ENCODE data around the gene OR8B2.
"Not testable (repeated sequence)": the region's sequence is repeated elsewhere in the genome, so short reads cannot be mapped to it uniquely, and the experiment has no call there.

OR8B2 gene

DNA sequence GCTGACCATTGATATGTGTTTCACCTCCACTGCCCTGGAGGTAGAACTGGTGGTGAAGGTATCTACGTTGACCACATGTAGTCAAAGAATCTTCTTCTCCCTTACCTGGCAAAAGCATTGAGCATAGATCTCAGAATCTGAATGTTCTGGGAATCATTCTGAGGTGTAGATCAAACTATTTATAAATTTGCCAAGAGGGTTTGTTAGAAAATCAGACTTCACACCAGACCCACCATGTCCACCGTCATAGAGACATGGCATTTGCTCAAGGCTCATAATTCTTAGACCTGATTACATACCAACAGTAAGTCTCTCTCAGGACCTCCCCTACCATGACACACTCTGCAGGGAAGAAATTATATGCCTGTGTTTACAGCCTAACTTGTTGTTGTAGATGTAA lies at the start of gene OR8B2:
Gene OR8B2 (minus strand): TSS at position 101 of the 400 bp plus-strand sequence. CDS start 1,156 bp downstream, outside the sequence.
- no peak within 1 kb of the TSS for H3K4me3 ChIP-seq
- H3K27ac ChIP-seq, result no peak within 1 kb of the TSS

DNA sequence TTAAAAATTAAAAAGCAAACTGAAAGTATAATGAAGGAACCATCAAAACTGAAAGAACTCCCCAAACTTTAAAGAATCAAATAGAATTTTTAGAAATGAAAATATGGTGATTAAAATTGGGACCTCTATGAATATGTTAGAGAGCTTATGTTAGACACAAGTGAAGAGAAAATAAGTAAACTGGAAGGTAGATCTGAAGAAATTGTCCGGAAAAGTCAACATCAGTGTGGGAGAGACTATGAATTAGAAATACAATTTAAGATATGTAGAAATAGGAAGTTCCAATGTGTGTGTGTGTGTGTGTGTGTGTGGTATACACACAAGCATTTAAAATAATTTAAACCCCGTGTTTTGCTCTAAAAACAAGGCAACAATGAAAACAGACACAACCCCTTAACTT lies 45.3 kb upstream of the OR8B2 start:
- Histone ChIP-seq H3K27ac (no peak overlapping the region), H3K4me3 (no peak overlapping the region)

- Histone ChIP-seq H3K4me3 (no peak within 1 kb of the TSS), H3K27ac (no peak within 1 kb of the TSS)
Measured at GRCh38 chr11:124424384-124424921, 40.2 kb upstream of the OR8B2 start, which contains the start of gene OR8B4. TSS of gene OR8B4 (minus strand) at chr11:124424871. CDS start at chr11:124424871, 0 bp downstream.

DNA sequence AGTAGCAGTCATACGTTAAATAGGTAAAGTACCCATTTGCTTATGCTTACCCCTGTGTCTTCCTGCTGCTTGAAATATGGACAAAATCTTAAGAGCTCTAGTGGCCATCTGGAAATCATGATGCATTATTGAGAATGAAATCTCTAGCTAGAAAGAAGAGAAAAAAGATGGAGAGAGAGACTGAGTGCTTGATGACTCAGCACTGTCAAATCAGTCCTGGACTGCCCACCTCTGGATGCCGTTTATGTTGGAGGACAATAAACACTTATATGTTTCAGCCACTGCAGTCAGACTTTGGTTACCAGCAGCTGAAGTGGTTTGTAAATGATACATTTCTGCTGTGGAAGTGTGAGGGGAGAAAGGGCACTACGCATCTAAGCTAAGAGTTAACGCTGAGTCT lies 36.7 kb upstream of the OR8B2 start:
- no peak overlapping the region for H3K27ac ChIP-seq
- no peak overlapping the region for H3K4me3 ChIP-seq

DNA sequence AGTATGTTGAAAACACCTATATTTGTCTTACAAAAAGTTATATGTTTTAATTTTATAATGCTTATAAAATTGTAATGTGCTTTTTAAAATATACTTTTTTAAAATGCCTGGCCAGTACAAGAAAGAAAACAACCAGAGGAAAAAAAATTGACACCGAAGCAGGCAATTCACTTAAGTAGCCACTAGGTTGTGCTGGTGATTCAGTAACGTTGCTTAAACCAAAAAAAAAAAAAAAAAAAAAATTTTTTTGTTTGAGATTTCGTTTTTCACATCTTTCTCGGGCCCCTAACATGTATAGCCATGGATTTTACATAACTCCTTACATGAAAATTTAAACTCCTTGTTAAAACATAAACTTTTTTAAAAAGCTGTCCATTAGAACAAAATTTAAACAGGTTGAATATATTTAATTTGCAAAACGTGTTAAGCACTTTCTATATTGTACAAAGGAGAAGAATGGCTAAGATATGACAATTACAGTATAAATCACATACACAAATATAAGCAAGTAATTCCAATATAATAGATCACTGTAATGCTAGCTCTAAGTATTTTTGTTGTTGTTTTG lies 31.1 kb upstream of the OR8B2 start:
- Histone ChIP-seq H3K4me3 (no peak overlapping the region), H3K27ac (no peak overlapping the region)

- Histone ChIP-seq H3K27ac (no peak overlapping the region), H3K4me3 (no peak overlapping the region)
Measured at GRCh38 chr11:124409906-124410305, 25.6 kb upstream of the OR8B2 start.

DNA sequence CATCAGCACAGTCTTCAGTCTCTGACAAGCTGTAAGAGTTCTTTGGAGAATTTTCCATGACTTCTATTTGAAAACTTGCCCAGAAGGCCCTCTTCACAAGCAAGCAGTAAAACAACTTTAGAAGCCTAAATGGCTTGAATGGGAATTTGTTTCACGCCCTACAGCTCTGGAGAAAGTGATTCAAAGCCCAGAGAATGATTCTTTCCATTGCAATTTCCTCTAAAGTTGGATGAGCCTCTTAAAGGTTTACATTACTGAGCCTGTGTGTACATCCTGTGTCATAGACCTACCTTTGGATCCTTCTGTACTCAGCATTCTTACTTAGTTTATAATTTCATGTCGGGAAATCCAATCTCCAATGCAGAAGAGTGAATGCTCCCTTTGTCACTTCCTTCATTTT lies 21.3 kb upstream of the OR8B2 start:
- no peak overlapping the region for H3K4me3 ChIP-seq
- no peak overlapping the region for H3K27ac ChIP-seq

GRCh38 chr11:124403186-124403585 lies 18.9 kb upstream of the OR8B2 start:
- H3K27ac ChIP-seq, H3K4me3 ChIP-seq: not testable (repeated sequence)

GRCh38 chr11:124402326-124402922 lies 18.1 kb upstream of the OR8B2 start:
- no peak overlapping the region for H3K4me3 ChIP-seq
- no peak overlapping the region for H3K27ac ChIP-seq

- H3K4me3 ChIP-seq, result no peak within 1 kb of the TSS
Measured at GRCh38 chr11:124398924-124399323, 14.6 kb upstream of the OR8B2 start, which contains the start of gene OR8B3. TSS of gene OR8B3 (minus strand) at chr11:124399024. CDS start at chr11:124397351, 1,673 bp downstream.

DNA sequence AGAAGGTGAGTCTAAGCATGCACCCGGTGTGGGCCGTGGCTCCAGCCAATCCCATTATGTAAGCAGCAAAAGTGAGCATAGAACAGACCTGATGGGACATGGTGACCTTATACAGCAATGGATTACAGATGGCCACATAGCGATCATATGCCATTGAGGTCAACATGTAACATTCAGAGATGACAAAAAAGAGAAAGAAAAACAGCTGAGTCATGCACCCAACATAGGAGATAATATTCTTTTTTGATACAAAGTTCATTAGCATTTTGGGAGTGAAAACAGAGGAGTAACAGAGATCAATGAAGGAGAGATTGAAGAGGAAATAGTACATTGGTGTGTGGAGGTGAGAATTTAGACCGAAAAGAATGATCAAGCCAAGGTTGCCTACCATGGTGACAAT lies 12.5 kb upstream of the OR8B2 start:
- H3K4me3 ChIP-seq, H3K27ac ChIP-seq: not testable (repeated sequence)

More at GRCh38 chr11:124398924-124399323, 14.6 kb upstream of the OR8B2 start, which contains the start of gene OR8B3:
- no peak within 1 kb of the TSS for H3K27ac ChIP-seq

GRCh38 chr11:124394408-124394807 lies 10.1 kb upstream of the OR8B2 start:
- Histone ChIP-seq H3K4me3 (no peak overlapping the region), H3K27ac (no peak overlapping the region)

GRCh38 chr11:124382857-124383256 lies 1.4 kb downstream of the OR8B2 start:
- not testable (repeated sequence) for H3K4me3 ChIP-seq, H3K27ac ChIP-seq

DNA sequence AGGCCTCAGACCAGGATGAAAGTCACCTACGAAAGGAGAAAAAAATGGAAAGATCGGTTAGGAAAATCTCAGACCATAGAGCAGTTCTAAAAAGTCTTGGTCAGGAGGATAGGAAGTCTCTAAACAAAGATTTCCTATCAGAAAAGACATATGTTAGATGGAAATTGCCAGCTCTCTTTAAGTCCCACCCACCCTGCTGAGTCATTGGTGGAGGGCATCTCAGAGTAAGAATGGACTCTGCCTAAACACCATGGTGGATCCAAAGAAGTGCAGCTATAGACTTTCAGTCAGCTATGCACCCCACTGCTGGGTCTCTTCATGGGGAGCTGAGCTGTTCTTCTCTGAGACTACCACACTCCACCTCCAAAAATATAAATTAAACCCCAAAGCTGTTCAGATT lies 3.7 kb downstream of the OR8B2 start:
- Histone ChIP-seq H3K4me3 (no peak overlapping the region), H3K27ac (no peak overlapping the region)

DNA sequence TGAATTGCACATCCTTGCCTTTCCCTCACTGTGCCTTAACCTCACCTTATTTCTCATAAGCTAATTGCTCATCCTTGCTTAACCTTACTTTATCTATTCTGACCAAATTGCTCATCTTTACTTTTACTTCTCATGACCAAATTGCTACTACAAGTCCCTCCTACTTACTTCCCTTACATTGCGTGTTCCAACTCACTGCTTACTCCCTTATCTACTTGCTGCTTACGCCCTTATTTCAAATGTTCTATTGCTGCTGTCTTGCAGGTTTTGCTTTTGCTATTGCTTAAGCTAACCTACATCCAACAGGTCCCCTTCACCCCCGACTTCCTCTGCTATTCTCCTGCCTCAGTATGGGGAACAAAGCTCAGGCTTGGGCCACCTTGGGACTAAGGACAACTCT lies 8.0 kb downstream of the OR8B2 start:
- Histone ChIP-seq H3K27ac (no peak overlapping the region), H3K4me3 (no peak overlapping the region)

DNA sequence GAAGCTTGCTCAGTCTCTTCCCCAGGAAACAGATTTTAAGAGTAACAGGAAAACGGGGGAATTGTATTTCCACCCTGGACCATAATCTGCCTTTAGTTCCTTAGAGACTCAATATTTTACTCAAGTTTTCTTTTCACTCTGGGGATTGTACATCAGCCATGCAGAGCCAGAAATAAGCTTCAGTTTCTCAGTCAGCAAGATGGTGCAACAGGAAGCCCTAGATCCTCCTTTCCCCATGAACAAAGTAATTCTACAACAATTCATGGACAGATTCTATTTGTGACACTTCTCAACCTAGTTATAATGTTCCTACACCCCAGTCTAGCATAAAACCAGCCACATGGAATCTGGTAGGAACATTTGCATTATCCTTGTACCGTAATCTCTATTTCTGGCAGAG lies 24.7 kb downstream of the OR8B2 start:
- Histone ChIP-seq H3K4me3 (no peak overlapping the region), H3K27ac (no peak overlapping the region)

DNA sequence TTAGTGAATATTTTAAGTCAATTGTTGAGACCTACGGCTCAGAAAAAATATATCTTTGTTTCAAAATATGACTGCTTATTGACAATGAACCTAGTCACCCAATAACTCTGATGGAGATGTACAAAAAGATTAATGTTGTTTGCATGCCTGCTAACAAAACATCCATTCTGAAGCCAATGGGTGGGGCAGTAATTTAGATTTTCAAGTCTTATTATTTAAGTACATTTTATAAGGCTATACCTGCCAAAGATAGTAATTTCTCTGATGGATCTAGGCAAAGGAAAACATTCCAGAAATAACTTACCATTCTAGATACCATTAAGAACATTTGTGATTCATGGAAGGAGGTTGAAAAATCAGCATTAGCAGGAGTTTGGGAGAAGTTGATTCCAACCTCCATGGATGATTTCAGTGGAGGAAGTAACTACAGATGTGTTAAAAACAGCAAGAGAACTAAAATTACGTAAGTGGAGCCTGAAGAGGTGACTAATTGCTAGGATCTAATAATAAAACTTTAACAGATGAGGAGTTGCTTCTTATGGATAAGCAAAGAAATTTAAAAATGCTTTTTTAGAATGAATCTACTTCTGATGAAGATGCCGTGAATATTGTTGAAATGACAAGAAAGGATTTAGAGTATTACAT lies 37.9 kb downstream of the OR8B2 start:
- Histone ChIP-seq H3K4me3 (no peak overlapping the region), H3K27ac (no peak overlapping the region)

- H3K27ac ChIP-seq, result no peak overlapping the region
- no peak overlapping the region for H3K4me3 ChIP-seq
Measured at GRCh38 chr11:124344346-124344745, 40.0 kb downstream of the OR8B2 start.

DNA sequence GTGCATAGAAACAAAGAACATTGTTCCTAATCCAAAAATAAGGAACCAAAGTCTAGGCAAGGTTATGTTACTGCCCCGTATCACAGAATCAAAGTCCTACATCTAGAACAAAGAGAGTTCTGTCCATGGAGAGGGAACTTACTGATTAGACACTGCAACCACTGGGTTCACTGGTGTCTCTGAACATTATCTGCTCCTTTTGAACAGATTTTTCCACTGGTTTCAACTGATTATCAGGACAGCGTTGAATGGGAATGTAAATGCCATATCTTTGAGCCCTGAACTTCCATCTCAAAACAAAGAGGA lies 44.2 kb downstream of the OR8B2 start:
- Histone ChIP-seq H3K4me3 (no peak overlapping the region), H3K27ac (no peak overlapping the region)

DNA sequence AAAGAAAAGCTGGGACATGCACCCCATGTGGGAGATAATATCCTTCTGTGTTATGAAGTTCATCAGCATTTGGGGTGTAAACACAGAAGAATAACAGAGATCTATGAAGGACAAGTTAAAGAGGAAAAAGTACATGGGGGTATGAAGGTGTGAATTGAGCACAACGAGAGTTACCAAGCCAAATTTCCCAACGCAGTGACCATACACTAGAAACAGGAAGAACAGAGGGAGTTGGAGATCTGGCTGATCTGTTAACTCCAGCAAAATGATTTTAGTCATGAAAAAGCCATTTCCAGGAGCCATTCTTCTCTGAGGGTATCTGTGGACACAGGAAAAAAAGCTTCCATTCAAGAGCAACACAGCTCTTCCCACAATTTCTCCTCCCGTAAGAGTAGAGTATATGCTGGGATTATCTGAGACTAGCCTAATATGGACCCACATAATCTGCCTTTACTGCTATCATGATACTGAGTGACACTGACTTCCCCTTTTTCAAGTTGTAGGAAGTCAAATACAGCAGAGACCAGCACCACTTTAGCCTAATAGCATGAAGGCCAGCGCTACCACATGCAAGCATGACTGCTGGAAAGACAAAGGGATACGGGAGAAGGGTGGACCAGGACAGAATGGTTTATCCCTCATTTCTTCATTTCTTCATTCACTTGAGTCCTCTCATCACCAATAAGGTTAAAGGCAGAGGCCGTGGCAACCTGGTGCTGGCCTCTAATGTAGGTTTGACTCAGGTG lies 44.7 kb downstream of the OR8B2 start:
- no peak overlapping the region for H3K4me3 ChIP-seq
- H3K27ac ChIP-seq, result no peak overlapping the region

Data from skin epidermis (tissue), 12 donors.